Measurements from ENCODE around the gene RBM19.
"Not testable (repeated sequence)": the region's sequence is repeated elsewhere in the genome, so short reads cannot be mapped to it uniquely, and the experiment has no call there.

The RBM19 gene

DNA sequence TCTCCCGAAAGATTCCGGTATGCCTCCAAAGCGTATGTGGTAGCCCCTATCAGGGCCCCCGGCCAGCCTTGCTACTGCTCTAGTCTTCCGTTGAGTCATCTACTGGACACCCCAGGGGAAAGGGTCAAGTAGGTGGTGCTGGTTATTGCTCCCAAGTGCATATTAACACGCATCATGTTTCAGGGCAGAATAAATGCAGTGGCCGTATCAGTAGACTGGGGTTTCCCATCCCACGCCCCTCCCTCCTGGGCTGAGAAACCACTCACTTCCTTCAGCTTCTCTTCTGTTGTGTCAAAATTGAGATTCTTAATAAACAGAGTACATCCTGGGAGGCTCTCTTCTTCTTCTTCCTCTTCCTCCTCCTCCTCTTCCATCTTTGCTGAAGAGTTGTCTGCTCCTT lies 39.3 kb downstream of the RBM19 start:
- no peak for DNase-seq

DNA sequence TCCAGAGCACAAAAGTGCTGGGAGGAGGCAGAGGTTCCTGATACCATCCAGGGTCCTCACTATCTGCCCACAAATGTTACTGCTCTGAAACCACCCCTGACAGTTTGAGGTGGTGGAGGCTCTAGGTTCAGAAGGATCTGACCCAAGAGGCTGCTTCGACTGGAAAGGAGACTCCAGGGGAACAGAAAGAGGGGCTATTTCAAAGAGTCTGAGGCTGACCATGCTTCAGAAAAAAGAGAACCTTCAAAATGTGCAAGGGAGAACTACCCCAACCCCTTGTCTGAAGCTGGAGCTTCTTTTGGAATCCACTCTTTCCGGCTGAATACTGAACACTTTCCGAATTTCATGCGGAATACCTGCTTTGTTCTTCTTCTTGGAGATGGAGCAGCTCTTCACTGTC lies 41.8 kb downstream of the RBM19 start:
- no peak for DNase-seq

DNA sequence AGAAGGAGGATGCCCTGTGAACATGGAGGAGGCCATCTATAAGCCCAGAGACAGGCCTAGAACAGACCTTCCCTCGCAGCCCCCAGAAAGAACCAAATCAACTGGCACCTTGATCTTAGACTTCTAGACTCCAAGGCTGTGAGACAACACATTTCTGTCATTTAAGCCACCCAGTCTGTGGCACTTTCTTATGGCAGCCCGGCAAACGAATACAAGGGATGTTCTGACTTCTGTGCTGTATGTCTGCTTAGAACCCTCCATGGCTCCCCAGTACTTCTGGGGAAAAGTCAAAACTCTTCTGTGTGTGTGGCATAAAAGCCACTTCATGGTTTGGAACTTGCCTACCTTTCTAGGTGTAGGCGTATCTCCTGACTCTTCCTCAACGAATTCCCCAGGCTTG lies 42.9 kb downstream of the RBM19 start:
- no peak for DNase-seq

DNA sequence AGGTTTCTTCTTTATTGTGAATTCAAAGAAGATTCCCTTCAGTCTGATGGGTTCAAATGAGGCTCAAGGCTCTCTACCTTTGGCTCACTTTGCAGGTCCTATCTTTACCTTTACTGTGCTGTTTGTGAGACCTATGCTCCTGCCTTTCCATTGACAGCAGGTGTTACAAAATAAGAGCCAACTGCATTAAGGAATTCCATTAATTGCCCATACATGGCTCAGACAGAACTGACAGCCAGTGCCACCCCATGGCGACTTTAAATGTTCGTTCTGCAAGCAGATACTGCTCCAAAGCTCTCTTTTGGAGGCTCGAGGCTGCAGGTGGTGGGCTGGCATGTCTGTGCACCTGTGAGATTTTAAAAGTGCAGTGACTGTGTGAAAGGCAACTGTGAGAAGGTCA lies 44.7 kb downstream of the RBM19 start:
- DNase-seq, result no peak

DNA sequence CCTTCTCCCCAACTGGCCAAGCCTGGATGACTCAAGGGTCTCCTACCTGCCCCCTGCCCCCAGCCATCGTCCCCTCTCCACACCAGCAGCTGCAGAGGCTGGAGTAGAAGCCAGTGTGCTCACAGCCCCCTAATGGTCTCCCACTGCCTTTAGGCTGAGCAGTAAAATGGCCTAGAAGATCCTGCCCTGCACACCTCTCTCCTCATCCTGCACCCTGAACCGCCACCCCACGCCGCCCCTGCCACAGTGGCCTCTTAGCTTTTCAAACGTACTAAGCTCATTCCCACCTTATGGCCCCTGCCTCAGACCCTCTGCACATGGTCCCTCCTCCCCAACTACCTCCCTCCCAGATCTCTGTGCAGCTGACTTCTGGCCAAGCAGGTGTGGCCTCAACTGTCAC lies 46.3 kb downstream of the RBM19 start:
- DNase-seq, result no peak

DNA sequence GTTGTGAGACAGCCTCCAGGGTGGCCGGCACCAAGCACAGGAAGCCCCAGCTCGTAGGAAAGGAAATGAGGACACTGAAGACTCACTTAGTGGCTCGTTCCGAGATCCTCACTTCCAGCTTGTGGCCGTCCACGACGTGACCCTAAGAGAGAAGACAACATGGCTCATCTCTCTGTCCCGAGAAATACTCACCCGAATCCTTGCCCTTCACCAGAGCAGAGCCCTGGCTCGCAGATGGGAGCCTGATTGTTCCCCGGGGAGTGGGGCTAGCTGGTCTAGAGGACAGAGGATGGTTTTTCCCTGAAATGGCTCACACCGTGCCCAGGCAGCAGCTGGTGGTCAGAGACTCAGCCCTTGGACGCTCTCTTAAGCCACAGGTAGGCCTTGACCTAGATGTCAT lies 47.8 kb downstream of the RBM19 start:
- DNase-seq, result no peak

DNA sequence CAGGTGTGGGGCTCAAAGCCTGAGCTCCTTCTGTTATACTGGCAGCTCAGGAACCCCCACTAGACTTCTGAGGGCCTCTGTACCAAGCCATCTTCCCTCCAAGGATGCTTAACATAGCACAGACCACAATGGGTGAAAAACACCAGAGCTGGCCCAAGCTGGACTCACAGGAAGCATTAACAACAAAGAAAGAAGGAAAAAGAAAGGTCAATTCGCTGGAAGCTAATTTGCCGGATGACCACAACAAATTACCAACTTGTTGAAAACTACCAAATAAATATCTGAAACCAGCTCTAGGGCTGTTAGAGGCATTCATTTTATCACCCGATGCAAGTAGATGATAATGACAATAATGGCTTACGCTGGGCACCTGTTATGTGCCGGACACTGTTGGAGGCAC lies 48.7 kb downstream of the RBM19 start:
- no peak for DNase-seq

DNA sequence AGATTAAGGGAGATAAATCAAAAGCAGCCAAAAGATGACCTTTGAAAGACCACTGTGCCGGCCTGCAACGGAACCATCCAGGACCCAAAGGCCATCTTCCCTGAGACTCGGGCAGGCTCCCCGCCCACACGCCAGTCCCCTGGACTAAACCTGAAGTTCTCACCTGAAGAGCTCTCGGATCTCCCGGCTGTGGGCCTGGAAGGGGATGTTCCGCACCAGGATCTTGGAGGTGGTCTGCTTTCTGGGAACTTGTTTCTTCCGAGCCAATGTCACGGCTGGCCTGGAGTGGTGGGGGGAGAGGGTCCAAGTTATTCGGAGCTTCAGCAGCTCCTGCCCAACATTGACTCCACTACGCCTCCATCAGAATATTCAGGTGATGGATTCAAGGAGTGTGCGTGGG lies 51.3 kb downstream of the RBM19 start:
- DNase-seq, result no peak

DNA sequence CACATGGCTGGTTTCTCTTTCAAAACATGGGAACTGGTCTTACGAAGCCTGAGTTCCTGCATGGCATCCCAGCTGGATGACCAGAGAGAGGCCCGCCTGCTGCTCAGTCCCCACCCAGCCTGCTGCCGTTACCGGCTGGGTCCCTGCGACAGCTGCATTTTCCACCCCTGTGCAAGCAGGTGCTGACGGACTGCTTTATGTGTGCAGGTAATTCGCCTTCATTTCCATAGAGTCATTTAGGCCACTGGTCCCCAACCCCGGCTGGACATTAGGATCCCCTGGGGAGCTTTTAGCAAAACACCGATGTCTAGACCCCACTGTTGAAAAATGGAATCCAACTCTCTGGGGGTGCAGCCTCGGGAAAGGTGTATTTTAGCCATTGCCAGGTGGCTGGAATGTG lies 51.9 kb downstream of the RBM19 start:
- DNase-seq, result no peak

DNA sequence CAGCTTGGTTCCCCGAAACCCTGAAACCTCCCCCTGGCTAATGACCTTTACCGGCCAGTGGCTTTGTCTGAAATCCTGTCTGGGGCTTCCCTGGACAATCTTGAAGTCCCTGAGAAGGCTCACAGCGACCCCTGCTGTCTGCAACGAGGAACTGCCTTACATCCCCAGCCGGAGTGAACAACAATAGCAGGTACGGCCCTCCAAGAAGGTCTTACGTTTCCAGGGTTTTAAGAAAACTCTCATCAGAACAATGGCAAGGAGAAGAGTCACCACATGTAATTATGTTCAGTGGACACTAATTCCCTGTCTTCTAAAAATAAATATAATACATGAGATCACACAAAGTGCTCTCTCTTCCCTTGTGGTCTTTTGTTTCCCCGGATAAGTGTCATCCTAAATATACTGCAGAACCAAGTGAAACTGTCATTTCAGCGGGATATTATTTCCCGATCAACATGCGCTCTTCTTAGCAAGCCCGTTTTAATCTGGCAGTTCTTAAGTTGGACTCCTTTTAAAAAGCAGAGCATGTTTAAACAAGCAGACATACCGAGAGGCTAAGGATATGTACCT lies 53.3 kb downstream of the RBM19 start:
- peak; percentile 26 for DNase-seq

DNA sequence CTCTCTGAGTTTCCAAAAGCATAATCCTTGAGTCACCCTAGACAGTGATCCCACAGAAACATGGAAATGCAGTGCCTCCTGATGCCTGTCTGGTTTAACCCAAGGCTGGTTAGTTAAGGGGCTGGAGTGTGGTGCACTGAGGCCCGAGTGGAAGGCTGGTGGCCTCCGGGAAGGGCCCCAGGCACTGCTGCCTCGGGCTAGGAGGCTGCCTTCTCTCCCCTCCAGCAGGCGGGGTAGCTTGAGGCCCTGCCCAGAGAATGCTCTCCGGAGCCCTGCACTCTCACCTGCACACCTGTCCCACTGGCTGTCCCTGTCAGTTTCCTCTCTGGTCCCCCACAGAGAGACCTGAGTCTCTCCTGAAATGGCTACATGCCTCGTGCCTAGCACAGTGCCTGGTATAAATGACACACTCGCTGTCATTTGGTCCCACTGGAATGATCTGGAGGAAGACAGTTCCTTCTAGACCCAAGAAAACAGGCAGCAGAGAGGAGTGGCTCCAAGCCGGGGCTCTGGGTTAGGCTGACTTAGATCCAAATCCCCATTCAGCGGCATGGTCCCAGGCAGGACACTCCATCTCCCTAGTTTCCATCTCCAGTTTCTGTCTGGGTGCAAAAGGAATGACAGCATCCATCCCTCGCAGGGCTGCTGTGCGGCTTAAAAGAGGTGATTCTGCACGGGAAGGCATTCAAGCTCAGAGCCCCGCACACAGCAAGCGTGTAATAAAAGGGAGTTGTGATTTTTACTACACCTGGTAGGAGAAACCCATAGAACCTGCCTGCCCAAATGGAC lies 54.0 kb downstream of the RBM19 start:
- no peak for DNase-seq

DNA sequence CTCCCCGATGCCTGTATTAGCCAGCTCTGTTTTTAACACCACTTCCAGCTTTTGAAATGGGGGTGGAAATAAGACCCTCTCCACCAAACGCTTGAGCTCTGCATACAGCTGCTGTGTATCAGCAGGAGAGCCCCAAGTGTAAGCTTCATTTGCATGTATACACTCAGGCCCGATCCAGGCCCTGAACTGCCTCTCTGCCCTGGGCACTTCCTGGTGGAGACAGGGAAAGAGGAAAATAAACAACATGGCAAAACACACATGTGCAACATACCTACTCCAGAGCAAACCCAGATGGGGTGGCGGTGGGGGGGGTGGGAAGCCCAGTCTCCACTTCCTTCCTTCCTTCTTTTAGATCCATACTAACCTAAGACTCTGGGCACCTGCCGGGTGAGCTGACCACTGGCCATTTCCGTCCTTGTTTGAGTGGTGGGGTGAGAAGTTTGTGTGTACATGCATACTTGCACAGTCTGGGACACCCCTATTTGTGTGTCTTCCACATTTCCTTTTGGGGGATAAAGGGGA lies 55.3 kb downstream of the RBM19 start:
- DNase-seq, result no peak

DNA sequence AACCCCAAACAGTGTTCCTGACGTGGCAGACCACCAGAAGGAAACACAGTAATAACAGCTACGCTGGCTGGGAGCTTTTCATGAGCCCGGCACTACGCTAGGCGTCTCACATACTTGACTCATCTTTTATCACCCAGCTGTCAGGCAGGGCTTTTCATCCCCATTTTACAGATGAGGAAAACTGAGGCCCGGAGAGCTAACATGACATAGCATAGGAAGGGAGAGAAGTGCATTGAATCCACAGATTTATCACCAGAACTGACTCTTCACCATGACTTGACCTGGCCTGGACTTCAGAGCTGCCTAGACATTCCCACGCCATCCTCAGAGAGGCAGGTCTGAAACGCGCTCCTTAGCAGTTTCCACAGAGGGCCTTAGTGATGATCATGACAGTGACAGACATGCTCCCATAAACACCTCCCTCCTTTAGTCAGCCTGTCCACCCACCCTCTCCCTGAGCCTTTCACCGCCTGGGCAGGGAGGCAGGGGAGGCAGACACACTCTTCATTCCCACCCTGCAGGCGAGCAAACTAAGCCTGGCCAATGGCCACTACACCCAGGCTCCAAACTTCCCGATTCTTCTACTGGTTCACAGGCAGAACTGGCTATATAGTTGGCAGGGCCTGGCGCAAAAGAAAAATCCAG lies 56.2 kb downstream of the RBM19 start:
- no peak for DNase-seq

DNA sequence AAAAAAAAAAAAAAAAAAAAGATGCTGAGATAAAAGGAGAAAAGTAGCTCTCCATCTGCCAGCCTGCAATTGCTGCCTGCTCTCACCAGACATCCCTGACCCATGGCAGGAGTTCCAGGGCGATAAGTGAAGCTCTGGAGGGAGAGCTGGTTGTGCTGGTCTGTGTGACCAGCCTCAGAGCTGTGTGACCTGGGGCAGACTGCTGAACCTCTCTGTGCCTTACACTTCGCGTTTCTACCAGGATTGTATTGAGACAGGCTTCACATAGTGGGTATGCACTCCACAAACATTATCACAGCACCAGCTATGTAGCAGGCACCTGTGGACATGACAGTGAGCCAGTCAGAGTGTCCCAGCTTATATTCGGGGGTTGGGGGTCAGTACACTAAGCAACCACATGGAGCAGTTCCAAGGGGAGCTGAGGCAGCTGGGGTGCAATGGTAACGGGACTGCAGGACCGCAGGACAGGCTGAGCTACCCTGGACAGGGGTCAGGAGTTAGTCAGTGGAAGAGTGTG lies 57.5 kb downstream of the RBM19 start:
- no peak for DNase-seq

DNA sequence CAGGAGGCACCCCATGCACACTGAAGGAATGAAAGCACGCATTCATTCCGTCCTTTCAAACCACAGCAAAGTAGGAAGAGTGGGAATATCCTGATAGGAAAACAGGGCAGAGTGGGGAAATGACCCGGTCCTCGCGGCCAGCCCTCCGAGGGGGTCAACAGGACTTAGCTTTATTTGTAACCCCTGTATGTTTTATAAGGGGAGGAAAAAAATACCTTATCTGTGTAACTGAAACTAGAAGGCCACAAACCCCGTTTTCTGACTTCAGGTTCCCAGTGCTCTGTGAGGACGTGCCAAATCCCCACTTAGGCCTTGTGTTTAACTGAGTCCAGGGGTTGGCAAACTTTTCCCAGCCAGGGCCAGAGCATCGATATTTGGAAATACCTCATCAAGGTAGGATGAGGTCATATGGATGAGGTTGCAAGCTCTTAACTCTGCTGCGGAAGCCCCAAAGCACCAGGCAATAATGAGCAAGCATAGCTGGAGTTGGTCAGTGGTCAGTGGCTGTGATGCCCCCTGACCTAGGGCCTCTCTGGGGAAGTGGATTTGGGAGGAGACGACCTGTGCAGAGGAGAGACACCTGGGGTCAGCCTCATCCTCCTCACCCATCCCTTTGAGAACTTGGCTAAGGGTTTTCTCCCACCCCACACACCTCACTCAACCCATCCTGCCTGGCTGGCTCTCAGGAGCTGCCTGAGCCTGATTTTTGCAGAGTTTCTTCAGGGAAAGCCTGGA lies 58.5 kb downstream of the RBM19 start:
- DNase-seq, result no peak

DNA sequence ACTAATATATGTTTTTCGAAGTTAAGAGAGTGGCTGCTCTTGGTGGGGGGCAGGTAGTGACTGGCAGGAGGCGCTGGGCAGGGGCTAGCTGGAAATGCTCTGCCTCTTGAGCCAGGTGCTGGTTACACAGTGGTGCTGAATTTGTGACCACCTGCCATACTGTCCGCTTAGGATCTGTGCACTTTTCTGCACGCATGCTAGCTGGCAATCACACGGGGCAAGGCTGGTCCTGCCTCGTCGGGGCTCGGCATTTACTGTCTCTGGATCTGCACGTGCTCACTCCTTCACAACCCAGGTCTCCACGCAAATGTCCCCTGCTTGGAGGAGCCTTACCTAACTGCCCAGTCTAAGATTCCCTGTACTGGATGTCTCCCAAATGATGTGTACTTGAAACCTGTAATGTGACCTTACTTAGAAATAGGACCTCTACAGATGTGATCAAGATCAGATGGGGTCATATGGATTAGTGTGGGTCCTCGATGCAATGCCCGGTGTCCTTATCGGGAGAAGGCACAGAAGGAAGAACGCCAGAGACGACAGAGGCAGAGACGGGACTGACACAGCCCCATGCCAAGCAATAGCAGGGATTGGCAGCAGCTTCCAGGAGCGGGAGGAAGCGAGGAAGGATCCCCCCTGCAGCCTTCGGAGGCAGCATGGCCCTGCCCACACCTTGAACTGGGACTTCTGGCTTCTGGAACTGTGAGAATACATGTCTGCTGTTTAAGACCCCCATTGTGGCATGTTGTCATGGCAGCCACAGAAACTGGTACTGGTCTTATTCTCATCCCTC lies 59.5 kb downstream of the RBM19 start:
- DNase-seq, result no peak

DNA sequence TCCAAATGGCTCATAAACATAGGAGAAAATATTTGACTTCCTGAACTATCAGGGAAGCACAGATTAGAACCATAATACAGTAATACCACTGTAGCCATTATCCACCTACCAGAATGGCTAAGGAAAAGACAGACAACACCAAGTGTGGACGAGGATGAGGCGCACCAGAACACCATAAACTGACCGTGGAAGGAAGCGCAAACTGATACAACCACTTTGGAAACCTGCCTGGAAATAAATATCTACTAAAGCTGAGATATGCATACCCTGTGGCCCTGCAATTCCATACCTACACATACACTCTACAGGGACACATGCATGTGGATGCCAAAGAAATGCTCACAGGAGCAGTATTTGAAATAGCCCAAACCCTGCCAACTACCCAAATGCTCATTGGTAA lies 60.3 kb downstream of the RBM19 start:
- DNase-seq, result no peak

DNA sequence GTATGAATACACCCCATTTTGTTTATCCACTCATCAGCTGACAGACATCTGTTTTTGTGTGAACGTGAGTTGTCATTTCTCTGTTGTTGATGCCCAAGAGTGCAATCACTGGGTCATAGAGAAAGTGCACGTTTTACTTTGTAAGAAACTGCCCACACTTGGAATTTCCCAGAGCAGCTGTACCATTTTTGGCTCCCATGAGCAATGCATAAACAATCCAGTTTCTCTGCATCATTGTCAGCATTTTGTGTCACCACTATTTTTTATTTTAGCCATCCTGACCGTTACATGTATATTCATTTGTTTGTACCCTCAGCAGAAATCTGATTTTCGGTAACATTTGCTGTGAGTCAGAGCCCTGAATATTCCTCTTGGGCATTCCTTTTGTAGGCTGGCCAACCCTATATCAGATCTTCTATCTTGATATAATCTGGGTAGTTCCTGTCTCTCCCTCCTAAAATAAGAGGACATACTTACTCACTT lies 62.7 kb downstream of the RBM19 start:
- DNase-seq, result no peak

DNA sequence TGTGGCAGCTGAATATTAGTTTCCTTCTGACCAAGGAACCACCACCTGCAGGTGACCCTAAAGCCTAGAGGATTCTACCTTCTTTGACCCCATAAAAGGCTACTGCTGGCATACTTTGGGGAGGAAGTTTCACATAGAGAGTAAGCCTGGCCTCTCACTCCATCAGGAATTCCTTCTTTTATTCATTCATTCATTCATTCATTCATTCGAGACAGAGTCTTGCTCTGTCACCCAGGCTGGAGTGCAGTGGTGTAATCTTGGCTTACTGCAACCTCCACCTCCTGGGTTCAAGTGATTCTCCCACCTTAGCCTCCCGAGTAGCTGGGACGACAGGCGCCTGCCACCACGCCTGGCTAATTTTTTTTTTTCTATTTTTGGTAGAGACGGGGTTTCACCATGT lies 64.8 kb downstream of the RBM19 start:
- DNase-seq, result not testable (repeated sequence)

DNA sequence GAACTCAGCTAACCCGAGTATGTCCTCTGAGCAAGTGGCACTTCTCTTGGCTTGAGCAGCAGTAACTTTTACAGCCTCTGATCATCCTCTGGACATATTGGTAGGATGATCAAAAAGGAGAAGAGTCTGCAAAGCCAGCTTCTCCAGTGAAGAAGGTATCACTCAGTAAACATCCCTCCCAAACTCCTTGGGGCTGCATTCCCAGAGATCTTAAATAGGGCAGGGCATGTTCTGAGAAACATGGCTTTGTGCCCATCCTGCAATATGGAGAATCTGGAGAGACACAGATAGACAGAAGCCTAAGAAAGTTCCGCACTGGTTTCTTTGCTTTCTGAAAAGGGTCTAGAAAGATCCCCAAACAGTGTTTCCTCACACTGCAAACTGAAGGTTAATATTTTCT lies 65.4 kb downstream of the RBM19 start:
- DNase-seq, result no peak

DNA sequence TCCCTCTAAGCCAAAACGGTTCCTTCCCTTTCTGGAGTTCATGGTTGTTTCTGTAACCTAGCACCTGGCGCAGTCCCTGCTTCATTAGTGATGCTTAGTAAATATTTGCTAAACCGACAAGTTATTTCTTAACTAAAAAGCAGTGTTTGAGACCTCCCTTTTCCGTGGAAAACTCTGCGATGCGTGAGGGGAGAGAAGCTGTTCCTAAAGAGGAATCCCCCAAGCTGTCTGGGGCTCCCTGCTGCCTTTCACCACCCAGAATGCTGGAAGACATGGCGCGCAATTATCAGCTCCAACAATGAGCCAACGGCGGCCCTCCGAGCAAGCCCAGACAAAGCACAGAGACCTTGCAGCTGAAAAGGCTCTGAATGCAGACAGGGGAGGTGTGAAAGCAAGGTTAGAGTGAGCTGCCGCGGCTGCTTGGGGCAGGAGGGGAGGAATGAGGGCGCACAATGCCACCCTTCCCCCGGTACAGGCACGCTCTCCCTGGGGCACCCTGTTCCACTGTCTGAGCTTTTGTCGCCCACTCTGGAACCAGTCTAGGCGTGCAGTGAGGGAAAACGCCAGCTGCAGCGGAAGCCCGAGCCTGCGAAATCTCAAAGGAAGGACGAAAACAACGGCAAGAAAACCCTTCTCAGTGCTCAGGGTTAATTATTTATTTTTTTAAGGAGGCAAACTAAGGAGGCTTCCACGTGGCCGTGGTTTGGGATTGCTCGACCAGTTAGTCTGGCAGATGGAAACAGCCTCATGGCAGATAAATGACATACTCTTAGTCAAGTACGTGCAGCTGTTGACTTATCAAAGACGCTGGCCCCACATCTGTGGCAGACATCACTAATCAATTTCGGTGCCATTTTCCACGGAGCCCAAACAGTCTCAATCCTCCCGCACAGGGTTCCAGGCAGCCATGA lies 66.3 kb downstream of the RBM19 start:
- DNase-seq, result peak; percentile 80
